Tibial artery (tissue), 4 donors: ENCODE measurements around the gene NKX2-3.
A peak's percentile ranks its signal among the peaks of the same experiment; 100 is the strongest.

ENCODE experiments used
- DNase-seq, 2 donors: peaks; one replicate each; pipeline ENCODE4 v3.0.0-alpha.2; 2019
- H3K27ac ChIP-seq, 2 donors: fragments of 200-600 bp; sonication (generic) in 1 of 2; 1 replicate in 1 of 2; 2 replicates in 1 of 2; pipeline ENCODE4 v1.5.1; 2018 to 2019; ENCODE audit warnings: mild to moderate bottlenecking in 1 of 2
- H3K27me3 ChIP-seq, 2 donors: fragments of 200-600 bp; sonication (generic) in 1 of 2; one replicate each; pipeline versions ENCODE4 v1.5.1 to v1.6.0; 2016 to 2019
- H3K36me3 ChIP-seq, 3 donors: fragments of 200-600 bp; sonication (generic) in 2 of 3; one replicate each; pipeline ENCODE4 v1.5.1; 2016 to 2019; ENCODE audit warnings: mild to moderate bottlenecking in 2 of 3
- H3K4me1 ChIP-seq, 4 donors: fragments of 200-600 bp; sonication (generic) in 2 of 4; 1 replicate in 3 of 4; 2 replicates in 1 of 4; pipeline ENCODE4 v1.5.1; 2016 to 2019
- H3K4me3 ChIP-seq, 2 donors: fragments of 200-600 bp; sonication (generic) in 1 of 2; 1 replicate in 1 of 2; 2 replicates in 1 of 2; pipeline ENCODE4 v1.5.1; 2018 to 2019; ENCODE audit warnings: mild to moderate bottlenecking in 2 of 2
- H3K9me3 ChIP-seq, 3 donors: fragments of 200-600 bp; sonication (generic) in 1 of 3; one replicate each; pipeline ENCODE4 v1.5.1; 2016 to 2019
- CTCF ChIP-seq, 2 experiments: fragments of 200-600 bp in 1 of 2; fragments of 450-650 bp in 1 of 2; IDR thresholded peaks; one replicate each; pipeline ENCODE4 v1.5.1; 2017 to 2019; ENCODE audit warnings: antibody characterized with exemption in 2 of 2, mild to moderate bottlenecking in 1 of 2, moderate library complexity in 1 of 2
- intact Hi-C: fragments of 100-400 bp; cut with DNase I; formaldehyde crosslinking; loops from one replicate; pipeline ENCODE4 v1.15.0; 2023; ENCODE audit warnings: low total_unique reads

NKX2-3 gene

DNA sequence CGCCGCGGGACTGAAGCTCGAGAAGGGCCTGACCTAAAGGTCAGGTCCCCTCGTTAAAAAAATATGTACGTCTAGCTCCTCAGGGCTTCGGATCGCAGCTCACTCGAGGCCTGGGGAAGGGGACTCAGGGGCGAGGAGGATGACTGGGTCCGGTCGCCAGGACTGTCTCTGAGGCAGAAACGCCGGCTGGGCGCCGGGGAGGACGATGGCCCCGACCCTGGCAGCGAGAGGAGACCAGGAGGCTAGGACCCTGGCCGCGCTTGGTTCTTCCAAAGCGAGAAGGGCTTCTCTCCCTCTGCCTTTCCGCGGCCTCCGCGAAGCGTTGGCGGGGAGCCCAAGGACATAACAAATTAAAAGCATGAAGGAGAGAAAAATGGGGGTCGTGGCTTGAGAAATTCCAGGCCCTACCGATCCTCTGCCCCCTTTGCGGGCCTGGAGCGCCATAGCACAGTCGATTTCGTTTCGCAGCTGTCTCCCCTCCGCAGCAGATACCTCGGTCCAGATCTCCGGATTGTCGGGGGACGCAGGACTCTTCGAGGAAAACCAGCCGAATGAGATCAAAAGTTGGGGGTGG is 3.1 kb downstream of the NKX2-3 start:
- H3K36me3 ChIP-seq = no peaks in the 10 kb centered on the region
- peak overlapping the region in 1 of 2 donors; percentile 43 for H3K4me3 ChIP-seq
- H3K9me3 ChIP-seq = no peaks in the 10 kb centered on the region
- peaks cover 0 to 56% (median 37%) of the 10 kb centered on the region in 4 donors for H3K4me1 ChIP-seq
- no peak overlapping the region for H3K27ac ChIP-seq
- H3K27me3 ChIP-seq = peaks cover 2 to 98% of the 10 kb centered on the region in 2 donors
- intact Hi-C loops = no loop called here
- no peak for DNase-seq
- no peak for TF ChIP-seq CTCF (IDR thresholded peaks at IDR 0.05)

- no peak for TF ChIP-seq CTCF (IDR thresholded peaks at IDR 0.05)
- no peaks in the 10 kb centered on the region for H3K36me3 ChIP-seq
- intact Hi-C loops = no loop called here
- peak overlapping the region in 1 of 2 donors; percentile 10 for H3K4me3 ChIP-seq
- peaks cover 0 to 98% of the 10 kb centered on the region in 2 donors for H3K27me3 ChIP-seq
- H3K4me1 ChIP-seq = peaks cover 0 to 55% (median 37%) of the 10 kb centered on the region in 4 donors
- no peak overlapping the region for H3K27ac ChIP-seq
- no peak for DNase-seq
- H3K9me3 ChIP-seq = no peaks in the 10 kb centered on the region
These were observed 3.8 kb downstream of the NKX2-3 start for GRCh38 chr10:99536338-99537085.

DNA sequence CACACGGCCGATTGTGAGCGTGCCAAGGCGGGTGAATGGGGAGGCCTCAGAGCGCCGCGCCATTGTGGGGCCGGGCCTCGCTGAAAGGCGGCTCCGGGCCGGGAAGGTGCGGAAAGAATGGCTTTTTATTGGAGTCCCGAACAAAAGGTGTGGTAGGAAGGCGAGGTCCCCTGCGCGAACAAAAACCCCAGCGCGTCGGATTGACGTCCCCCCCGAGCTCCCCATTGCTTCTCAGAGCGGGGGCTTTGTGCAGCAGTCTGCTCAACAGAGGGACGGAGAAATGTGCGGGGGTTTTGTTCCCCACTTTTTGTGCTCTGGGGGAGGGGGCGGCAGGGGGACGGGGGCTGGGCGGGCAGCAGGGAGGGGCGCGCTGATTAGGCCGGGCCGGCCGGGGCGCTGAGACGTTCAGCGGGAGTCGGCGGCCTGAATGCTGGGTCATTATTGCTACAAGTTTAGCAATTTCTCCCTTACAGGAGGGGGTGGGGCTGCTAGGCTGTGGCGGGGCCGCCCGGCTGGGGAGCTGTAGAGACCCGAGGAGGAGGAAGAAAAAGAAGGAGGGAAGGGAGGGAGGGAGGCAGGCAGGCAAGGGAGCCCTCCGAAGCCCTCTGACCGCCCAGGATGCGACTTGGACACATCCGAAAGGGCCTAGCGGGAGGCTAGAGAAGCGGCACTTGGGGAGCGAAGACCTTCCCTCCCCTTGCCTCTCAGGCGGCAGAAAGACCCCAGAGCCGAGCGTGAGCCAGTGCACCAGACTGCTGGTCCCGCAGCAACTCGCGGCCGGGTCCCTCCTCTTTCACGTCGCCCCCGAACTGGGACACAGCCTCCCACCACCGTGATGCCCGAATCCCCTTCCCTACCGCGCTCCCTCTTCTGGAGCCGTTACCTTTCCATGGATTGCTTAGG is 4.6 kb downstream of the NKX2-3 start:
- H3K36me3 ChIP-seq = no peaks in the 10 kb centered on the region
- DNase-seq = no peak
- H3K9me3 ChIP-seq = no peaks in the 10 kb centered on the region
- intact Hi-C loops = no loop called here
- no peak for TF ChIP-seq CTCF (IDR thresholded peaks at IDR 0.05)
- H3K4me1 ChIP-seq = peaks cover 0 to 53% (median 36%) of the 10 kb centered on the region in 4 donors
- peaks cover 0 to 95% of the 10 kb centered on the region in 2 donors for H3K27me3 ChIP-seq
- no peak overlapping the region for H3K27ac ChIP-seq
- H3K4me3 ChIP-seq = peak overlapping the region in 1 of 2 donors; percentile 10

DNA sequence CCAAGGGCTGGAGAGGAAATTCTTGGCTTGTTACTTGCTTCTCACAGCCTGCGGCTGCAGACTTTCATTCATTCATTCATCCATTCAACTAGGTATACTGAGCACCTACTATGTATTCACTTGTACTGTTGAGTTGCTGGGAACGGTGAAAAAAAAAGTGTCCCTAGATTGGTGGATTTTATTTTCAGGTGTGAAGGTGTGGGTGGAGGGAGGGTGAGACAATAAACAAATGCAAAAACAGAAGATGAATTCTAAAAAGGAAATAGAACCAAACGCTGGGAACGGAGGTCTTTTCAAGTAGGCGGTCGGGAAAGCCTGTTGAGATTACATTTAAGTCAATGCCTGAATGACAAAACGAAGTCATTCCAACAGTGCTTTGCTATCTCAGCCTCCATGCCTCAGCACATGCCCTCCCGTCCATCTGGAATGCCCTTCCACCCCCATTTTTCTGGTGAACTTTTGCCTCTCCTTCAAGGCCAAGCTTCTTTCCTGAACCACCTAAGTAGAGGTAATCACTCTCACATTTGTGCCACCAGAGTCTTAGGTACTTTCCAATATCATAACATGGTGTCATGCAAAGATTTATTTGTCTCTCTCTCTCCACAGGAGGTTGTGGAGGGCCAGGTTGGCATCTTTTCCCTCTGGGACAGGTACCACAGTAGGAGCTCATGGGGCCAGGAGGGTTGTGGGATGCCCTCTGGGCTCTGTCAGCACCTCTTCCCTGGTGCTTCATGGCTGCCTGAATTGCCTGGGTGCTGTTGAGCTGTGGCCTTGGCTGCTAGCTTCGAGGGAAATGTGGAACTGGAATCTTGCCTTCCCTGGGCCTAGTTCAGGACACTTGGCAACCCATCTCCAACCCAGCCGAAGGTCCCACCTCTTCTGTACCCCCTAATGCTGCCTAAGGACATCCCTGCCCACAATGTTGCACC is 5.5 kb downstream of the NKX2-3 start:
- intact Hi-C loops = no loop called here
- H3K27ac ChIP-seq = no peak overlapping the region
- peaks cover 0 to 95% of the 10 kb centered on the region in 2 donors for H3K27me3 ChIP-seq
- H3K4me3 ChIP-seq = no peak overlapping the region
- no peaks in the 10 kb centered on the region for H3K36me3 ChIP-seq
- peaks cover 0 to 44% (median 32%) of the 10 kb centered on the region in 4 donors for H3K4me1 ChIP-seq
- no peak for TF ChIP-seq CTCF (IDR thresholded peaks at IDR 0.05)
- no peak for DNase-seq
- no peaks in the 10 kb centered on the region for H3K9me3 ChIP-seq

DNA sequence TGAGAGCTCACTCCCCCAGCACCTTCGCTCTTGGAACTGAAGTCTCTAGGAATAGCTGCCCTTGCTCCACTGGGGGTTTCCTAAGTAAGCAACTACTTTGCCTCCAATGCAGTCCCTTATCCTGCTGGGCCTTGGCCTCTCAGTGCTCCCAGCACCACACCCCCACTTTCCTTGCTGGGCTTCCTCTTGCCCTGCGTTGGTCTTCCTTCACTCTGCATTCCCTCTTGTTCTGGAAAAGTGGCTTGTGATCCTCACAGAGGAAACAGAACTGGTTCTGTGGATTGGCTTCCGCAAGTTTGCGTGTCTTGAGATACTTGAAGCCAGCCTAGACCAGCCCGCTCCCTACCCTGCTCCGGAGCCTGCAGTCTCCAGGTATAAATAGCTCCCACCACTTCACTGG is 6.4 kb downstream of the NKX2-3 start:
- intact Hi-C loops = no loop called here
- Histone ChIP-seq H3K27me3 (peaks cover 0 to 88% of the 10 kb centered on the region in 2 donors), H3K4me3 (no peak overlapping the region), H3K4me1 (peaks cover 0 to 43% (median 30%) of the 10 kb centered on the region in 4 donors), H3K9me3 (no peaks in the 10 kb centered on the region), H3K36me3 (no peaks in the 10 kb centered on the region), H3K27ac (no peak overlapping the region)
- DNase-seq = no peak
- TF ChIP-seq CTCF (IDR thresholded peaks at IDR 0.05) = no peak
